ENCODE measurements around the gene HRH1.

GRCh38 chr3:11161666-11162065 lies 7.4 kb downstream of the HRH1 start:
- TF ChIP-seq CTCF (conservative IDR thresholded peaks at IDR 0.05 in 1 of 2, IDR thresholded peaks at IDR 0.05 in 1 of 2; ENCODE audit: extremely low read depth in 1 of 2, insufficient read depth in 1 of 2, low read depth in 1 of 2, low read length in 2 of 2) = no peak
- no peak for TF ChIP-seq EZH2 (IDR thresholded peaks at IDR 0.05; ENCODE audit: borderline replicate concordance, low read length)
